Measurements from ENCODE around the gene MNT.

The MNT gene

DNA sequence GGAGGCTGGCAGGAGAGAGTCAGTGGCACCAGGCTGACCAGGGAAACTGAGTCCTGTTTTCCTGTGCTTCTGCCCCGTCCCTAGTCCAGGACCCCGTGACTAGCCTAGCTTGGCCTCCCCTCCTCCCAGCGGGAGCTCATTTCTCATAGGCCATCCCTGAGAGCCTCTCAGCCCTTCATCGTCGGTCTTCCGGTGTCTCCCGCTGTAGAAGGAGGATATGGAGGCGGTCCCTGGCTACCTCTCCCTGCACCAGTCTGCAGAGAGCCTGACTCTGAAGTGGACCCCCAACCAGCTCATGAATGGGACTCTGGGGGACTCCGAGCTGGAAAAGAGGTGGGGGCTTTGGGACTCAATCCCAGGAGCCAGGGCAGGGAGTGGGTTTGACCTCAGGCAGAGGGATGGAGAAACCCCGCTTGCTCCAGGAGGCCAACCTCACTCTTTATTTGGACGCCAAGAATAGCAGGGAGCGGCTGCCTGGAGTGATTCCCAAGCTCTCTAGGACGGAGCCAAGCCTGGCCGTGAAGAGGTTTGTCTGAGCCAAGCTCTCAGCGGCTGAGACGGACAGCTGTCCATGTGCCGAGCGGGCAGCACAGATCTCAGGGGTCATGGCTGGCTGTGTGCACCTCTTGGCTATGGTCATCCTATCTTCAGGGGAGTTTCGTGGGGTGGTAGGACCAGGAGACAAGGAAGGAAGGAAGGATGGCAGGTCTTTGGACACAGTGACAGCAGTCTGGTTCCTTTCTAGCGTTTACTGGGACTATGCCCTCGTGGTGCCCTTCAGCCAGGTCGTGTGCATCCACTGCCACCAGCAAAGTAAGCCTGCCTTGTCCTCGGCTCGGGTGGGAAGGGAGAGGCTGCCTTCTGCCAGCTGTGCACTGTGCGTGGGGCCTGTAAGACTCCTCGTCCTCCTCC lies 36.8 kb downstream of the MNT start:
- H3K27me3 Mint-ChIP-seq: no peaks in the 10 kb centered on the region
- no peak overlapping the region for H3K4me3 Mint-ChIP-seq
- H3K4me1 Mint-ChIP-seq: no peaks in the 10 kb centered on the region
- H3K36me3 Mint-ChIP-seq: peaks cover 4% of the 10 kb centered on the region
- DNase-seq: no peak
- H3K27ac Mint-ChIP-seq: no peak overlapping the region
- no peaks in the 10 kb centered on the region for H3K9me3 Mint-ChIP-seq
- CTCF ChIA-PET: interaction anchor here (3.1 kb wide), 1 partner anchor 11 kb away, joined by 13 read pairs; no protein-coding TSS in a partner anchor

DNA sequence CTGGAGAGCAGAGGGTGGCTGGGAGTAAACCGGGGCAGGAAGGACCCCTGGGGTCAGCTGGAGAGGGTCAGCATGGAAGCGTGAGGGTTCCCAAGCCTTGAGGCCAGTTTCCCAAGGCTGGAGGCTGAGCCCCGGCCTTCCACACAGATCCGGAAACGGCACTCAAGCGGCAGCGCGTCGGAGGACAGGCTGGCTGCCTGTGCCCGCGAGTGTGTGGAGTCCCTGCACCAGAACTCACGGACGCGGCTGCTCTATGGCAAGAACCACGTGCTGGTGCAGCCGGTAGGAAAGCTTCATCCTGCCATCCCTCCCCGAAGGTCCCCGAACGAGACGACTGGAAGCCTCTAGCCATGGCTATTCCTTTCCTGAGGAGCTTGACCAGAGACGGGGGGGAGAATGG lies 37.5 kb downstream of the MNT start:
- DNase-seq: no peak
- no peaks in the 10 kb centered on the region for H3K27me3 Mint-ChIP-seq
- CTCF ChIA-PET: interaction anchor here (3.1 kb wide), 1 partner anchor 10 kb away, joined by 13 read pairs; no protein-coding TSS in a partner anchor
- no peaks in the 10 kb centered on the region for H3K9me3 Mint-ChIP-seq
- H3K27ac Mint-ChIP-seq: no peak overlapping the region
- H3K36me3 Mint-ChIP-seq: peaks cover 4% of the 10 kb centered on the region
- H3K4me3 Mint-ChIP-seq: no peak overlapping the region
- no peaks in the 10 kb centered on the region for H3K4me1 Mint-ChIP-seq

DNA sequence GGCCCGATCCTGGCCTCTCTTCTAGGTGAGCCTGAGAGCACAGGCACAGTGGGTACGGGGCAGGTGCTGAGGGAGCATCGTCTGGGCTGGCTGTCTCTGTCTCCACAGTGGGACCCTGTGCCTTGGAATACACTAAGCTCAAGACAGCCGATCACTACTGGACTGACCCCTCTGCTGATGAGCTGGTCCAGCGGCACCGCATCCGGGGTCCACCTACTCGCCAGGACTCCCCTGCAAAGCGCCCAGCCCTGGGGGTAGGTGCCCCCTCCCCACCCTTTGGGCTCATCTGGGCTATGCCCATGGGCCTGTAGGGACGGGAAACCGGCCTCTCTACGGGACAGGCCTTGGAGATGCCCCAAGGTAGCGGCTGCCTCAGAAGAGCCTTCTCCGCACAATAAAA lies 38.0 kb downstream of the MNT start:
- Mint-ChIP-seq H3K4me3 (no peak overlapping the region), H3K9me3 (no peaks in the 10 kb centered on the region), H3K36me3 (peaks cover 4% of the 10 kb centered on the region), H3K27me3 (no peaks in the 10 kb centered on the region), H3K27ac (no peak overlapping the region), H3K4me1 (no peaks in the 10 kb centered on the region)
- CTCF ChIA-PET: interaction anchor here (3.1 kb wide), 1 partner anchor 10 kb away, joined by 13 read pairs; no protein-coding TSS in a partner anchor
- DNase-seq: no peak

DNA sequence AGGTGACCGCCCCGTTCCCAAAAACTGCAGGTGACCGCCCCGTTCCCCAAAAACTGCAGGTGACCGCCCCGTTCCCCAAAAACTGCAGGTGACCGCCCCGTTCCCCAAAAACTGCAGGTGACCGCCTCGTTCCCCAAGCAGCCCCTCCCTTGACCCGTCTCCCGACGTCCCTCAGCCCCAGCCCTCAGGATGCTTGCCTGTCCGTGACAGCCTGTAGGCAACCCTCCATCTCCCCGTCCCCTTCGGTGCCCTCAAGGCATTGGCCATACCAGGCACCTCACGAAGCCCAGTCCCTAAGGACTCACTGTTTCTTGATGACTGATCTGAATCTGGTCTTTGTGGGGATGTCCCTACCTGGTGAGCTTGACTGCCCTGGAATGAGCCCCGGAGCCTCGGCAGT lies 38.4 kb downstream of the MNT start:
- Mint-ChIP-seq H3K4me3 (no peak overlapping the region), H3K4me1 (no peaks in the 10 kb centered on the region), H3K36me3 (peaks cover 6% of the 10 kb centered on the region), H3K27me3 (no peaks in the 10 kb centered on the region), H3K27ac (no peak overlapping the region), H3K9me3 (no peaks in the 10 kb centered on the region)
- no peak for DNase-seq
- CTCF ChIA-PET: interaction anchor here (3.1 kb wide), 1 partner anchor 9 kb away, joined by 13 read pairs; no protein-coding TSS in a partner anchor

DNA sequence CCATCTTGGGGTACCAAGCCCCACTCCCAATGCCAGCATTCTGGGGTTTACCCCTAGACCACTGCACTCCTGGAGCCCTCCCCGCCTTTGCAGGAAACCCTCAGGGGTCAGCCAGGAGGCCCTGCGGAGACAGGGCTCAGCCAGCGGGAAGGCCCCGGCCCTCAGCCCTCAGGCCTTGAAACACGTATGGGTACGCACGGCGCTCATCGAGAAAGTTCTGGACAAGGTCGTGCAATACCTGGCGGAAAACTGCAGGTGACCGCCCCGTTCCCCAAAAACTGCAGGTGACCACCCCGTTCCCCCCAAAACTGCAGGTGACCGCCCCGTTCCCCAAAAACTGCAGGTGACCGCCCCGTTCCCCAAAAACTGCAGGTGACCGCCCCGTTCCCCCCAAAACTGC lies 38.8 kb downstream of the MNT start:
- CTCF ChIA-PET: interaction anchor here (1.6 to 3.1 kb wide), 2 partner anchors 9 to 20 kb away, joined by 7 to 13 read pairs; no protein-coding TSS in a partner anchor
- Mint-ChIP-seq H3K4me1 (no peaks in the 10 kb centered on the region), H3K27ac (no peak overlapping the region), H3K4me3 (no peak overlapping the region), H3K36me3 (peaks cover 6% of the 10 kb centered on the region), H3K27me3 (no peaks in the 10 kb centered on the region), H3K9me3 (no peaks in the 10 kb centered on the region)
- DNase-seq: no peak

DNA sequence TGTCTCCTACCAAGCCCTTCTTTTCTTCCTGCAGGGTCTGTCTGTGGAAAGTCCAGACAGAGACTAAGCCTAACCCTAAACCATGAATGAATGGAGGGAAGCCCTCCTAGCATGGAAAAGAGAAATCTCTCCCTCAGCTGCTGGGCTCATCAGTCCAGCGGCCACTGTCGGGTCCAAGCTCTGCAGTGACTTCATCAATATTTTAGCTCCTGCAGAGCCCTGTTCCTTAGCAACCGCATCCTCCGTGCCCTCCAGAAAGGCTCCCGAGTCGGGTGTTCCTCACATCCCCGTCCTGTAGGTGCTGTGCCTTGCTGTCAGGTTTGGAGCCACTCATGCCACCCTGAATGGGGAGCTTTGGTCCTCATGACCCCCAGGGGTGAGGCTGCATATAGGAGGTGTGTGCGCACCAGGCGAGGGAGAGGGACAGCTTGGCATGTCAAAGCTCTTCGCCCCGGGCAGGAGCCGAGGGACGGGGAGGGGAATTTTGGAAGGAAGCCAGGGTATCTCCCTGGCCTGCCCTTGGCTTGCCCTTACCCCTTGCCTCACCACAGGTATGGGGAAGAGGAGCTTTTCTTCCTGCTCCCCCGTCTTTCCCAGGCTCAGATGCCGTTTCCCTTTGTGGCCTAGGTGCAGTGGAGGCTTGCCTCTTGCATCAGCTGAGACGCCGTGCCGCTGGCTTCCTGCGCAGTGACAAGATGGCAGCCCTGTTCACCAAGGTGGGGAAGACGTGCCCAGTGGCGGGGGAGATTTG lies 39.7 kb downstream of the MNT start:
- no peaks in the 10 kb centered on the region for H3K27me3 Mint-ChIP-seq
- H3K9me3 Mint-ChIP-seq: no peaks in the 10 kb centered on the region
- peaks cover 6% of the 10 kb centered on the region for H3K36me3 Mint-ChIP-seq
- CTCF ChIA-PET: interaction anchor here (1.6 to 3.1 kb wide), 3 partner anchors 8 to 116 kb away, joined by 4 to 13 read pairs (median 7); no protein-coding TSS in a partner anchor
- no peak overlapping the region for H3K4me3 Mint-ChIP-seq
- no peak overlapping the region for H3K27ac Mint-ChIP-seq
- DNase-seq: no peak
- no peaks in the 10 kb centered on the region for H3K4me1 Mint-ChIP-seq

DNA sequence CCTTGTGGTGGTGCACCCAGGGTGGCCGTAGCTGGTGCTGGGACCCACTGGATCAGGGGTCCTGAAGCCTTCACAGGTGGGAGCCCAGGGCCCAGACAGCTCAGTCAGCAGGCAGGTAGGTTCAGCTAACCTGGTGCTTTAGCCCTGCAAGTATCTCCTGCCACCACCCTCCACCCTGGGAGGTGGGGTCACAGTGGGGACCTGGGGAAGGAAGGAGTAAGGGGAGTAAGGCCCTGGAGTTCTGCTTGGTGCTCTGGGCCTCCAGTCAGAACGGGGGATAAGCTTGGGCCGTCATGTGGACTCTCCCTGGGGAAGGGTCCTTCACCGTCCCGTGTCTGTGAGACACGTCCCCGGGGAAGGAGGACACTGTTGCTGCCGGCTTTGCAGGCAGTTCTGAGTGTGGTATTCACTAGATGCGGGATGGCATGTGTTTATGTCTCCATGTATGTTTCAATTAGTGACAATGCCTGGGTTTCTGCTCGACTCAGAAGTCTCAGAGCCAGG lies 42.9 kb downstream of the MNT start:
- CTCF ChIA-PET: no interaction called here
- no peaks in the 10 kb centered on the region for H3K9me3 Mint-ChIP-seq
- no peak overlapping the region for H3K27ac Mint-ChIP-seq
- H3K4me1 Mint-ChIP-seq: peaks cover 17% of the 10 kb centered on the region
- H3K36me3 Mint-ChIP-seq: peaks cover 4% of the 10 kb centered on the region
- no peak overlapping the region for H3K4me3 Mint-ChIP-seq
- H3K27me3 Mint-ChIP-seq: no peaks in the 10 kb centered on the region
- no peak for DNase-seq

DNA sequence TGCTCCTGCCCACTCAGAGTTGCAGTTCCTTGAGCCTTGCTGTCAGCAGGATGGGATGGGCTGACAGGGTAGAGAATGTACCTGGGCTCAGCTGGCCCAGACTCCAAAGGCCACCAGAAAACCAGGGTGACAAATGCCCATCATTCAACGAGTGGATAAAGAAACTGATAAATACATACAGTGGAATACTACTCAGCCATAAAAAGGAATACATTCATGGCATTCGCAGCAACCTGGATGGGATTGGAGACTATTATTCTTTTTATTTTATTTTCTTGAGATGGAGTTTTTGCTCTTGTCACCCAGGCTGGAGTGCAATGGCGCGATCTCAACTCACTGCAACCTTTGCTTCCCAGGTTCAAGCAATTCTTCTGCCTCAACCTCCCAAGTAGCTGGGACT lies 43.6 kb downstream of the MNT start:
- H3K27ac Mint-ChIP-seq: no peak overlapping the region
- CTCF ChIA-PET: no interaction called here
- no peak for DNase-seq
- H3K27me3 Mint-ChIP-seq: no peaks in the 10 kb centered on the region
- H3K4me3 Mint-ChIP-seq: no peak overlapping the region
- peaks cover 1% of the 10 kb centered on the region for H3K36me3 Mint-ChIP-seq
- H3K4me1 Mint-ChIP-seq: peaks cover 23% of the 10 kb centered on the region
- H3K9me3 Mint-ChIP-seq: no peaks in the 10 kb centered on the region

DNA sequence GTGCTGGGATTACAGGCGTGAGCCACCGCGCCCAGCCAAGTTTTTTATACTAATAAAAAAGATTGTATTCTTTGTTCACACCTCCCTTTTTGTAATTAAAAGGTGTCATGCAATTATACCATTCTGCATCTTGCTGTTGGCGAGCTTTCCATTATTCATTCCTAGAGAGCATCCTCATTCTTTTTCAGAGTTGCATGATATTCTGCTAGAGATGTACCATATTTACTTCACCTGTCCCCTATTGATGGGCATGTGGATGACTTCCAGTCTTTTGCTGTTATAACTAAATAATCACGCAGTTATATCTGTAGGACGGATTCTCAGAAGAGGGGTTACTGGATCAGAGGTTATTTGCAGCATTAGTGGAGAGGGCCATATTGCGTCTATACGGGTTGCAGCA lies 46.5 kb downstream of the MNT start:
- Mint-ChIP-seq H3K4me3 (no peak overlapping the region), H3K9me3 (no peaks in the 10 kb centered on the region), H3K27ac (peak overlapping the region; percentile 91), H3K36me3 (peaks cover 1% of the 10 kb centered on the region), H3K27me3 (no peaks in the 10 kb centered on the region), H3K4me1 (peaks cover 24% of the 10 kb centered on the region)
- CTCF ChIA-PET: interaction anchor here (0.6 to 3.8 kb wide), 11 partner anchors 8 to 385 kb away, joined by 3 to 15 read pairs (median 5); partner anchors contain the start of genes SGSM2 and TSR1
- DNase-seq: no peak

DNA sequence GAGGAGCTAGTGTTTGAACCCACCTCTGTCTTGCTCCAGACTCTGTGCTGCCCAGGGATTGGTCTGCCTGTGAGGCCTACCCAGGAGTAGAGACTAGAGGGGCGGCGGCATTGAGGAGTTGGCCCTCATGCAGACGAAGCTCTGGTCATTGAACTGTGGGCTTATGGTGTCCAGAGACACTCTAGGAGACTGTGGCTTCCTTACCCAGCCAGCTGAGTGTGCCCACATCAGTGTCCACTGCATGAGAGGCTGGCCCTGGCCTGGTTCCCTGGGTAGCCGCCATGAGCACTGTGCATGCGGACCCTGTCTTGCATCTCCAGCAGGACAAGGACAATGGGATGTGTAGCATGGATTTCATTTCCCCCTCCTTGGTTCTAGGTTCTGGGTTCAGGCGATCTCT lies 49.6 kb downstream of the MNT start:
- CTCF ChIA-PET: interaction anchor here (0.8 to 3.8 kb wide), 3 partner anchors 13 to 65 kb away, joined by 3 to 15 read pairs (median 4); partner anchors contain the start of gene TSR1
- peaks cover 24% of the 10 kb centered on the region for H3K4me1 Mint-ChIP-seq

DNA sequence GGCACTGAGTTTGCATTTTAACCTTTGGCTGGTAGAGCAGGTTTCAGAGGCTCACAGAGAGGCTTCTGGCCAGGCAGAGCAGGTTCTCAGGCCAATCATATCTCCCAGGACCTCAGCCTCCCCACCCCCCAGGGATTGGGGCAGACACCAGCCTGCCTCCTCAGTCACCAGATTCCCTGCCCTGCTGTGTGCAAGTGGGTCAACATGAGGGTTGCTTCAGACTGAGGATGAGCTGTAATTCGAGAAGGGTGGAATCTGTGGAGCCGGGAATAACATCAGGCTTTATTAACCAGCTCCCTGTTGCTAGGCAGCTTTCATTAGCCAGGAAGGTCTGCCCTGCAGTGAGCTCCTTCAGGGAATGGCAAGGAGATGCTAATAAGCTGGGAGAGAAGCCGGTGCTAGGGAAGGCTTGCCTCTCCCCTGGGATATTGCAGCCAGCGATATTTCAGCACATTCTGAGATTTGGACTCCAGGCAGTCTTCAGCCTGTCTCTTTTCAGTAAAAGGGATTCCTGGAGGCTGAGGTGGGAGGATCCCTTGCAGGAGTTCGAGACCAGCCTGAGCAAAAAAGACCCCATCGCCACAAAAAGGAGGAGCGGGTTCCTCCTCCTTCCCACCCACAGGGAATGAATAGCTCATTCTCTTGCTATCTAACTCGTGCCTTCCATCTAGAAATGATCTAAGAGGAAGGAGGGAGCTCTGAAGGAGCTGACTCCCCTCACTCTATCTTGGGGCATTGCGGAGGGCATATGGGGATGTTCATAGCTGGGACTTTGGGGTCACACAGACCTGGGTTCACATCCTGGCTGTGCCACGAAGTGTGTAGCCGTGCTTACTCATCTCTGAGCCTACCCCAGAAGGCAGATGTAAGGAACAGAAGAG lies 52.8 kb downstream of the MNT start:
- Mint-ChIP-seq H3K27ac (no peak overlapping the region), H3K27me3 (no peaks in the 10 kb centered on the region), H3K4me3 (no peak overlapping the region), H3K36me3 (peaks cover 8% of the 10 kb centered on the region), H3K9me3 (no peaks in the 10 kb centered on the region), H3K4me1 (peaks cover 13% of the 10 kb centered on the region)
- no peak for DNase-seq
- CTCF ChIA-PET: interaction anchor here (0.8 kb wide), 1 partner anchor 12 kb away, joined by 3 read pairs; the partner anchor contains the start of gene TSR1

More for the DNA sequence above, 49.6 kb downstream of the MNT start:
- no peak overlapping the region for H3K27ac Mint-ChIP-seq
- no peak overlapping the region for H3K4me3 Mint-ChIP-seq
- no peaks in the 10 kb centered on the region for H3K36me3 Mint-ChIP-seq
- H3K9me3 Mint-ChIP-seq: no peaks in the 10 kb centered on the region
- DNase-seq: no peak
- no peaks in the 10 kb centered on the region for H3K27me3 Mint-ChIP-seq

DNA sequence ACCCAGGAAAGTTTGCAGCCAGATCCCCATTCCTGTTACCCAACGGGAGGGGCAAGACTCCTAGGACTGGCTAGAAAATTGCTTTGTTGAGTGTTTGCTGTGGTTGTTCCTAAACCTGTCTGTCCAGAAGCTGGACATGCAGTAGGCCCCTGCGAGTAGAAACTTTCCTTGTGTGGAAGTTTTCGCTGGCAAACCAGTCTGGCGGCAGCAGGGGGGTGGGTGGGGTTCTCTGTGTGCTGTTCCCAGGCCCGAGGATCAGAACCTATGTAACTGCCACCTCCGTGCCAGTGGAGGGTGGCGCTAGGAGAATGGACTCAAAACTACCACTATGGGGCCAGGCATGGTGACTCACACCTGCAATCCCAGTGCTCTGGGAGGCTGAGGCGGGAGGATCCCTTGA lies 54.4 kb downstream of the MNT start:
- DNase-seq: no peak
- Mint-ChIP-seq H3K9me3 (no peaks in the 10 kb centered on the region), H3K4me3 (no peak overlapping the region), H3K36me3 (peaks cover 11% of the 10 kb centered on the region), H3K27me3 (no peaks in the 10 kb centered on the region), H3K4me1 (peaks cover 11% of the 10 kb centered on the region), H3K27ac (no peak overlapping the region)
- CTCF ChIA-PET: no interaction called here

DNA sequence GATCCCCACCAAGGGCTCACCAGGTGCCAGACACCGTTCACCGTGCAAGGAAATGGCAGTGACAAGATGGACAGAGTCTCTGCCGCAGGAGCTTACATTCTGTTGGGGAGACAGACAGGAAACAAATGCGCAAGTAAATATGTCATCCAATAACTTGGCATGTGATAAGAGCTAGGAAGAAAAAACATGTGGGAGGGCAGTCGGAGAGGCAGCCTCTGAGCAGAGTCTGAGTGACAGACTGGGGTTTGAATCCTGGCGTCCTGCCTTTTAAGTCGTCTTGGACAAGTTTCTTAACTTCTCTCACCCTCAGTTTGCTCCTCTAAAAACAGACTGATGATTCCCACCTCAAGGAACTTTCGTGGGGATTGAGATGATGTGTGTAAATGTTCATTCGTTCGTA lies 56.3 kb downstream of the MNT start:
- Mint-ChIP-seq H3K36me3 (peaks cover 11% of the 10 kb centered on the region), H3K27ac (no peak overlapping the region), H3K9me3 (no peaks in the 10 kb centered on the region), H3K4me3 (no peak overlapping the region), H3K4me1 (peaks cover 13% of the 10 kb centered on the region), H3K27me3 (no peaks in the 10 kb centered on the region)
- CTCF ChIA-PET: interaction anchor here (1.2 kb wide), 1 partner anchor 8 kb away, joined by 3 read pairs; no protein-coding TSS in a partner anchor
- DNase-seq: no peak

All from activated naive CD4-positive, alpha-beta T cell treated with anti-CD3 and anti-CD28 coated beads, Interleukin-2, amount 10 ng/mL, durations not matched to agents 7 days and 5 days (primary cell).